DMS79 treated with DMSO at 0.1 percent for 48 hours (cell line): ENCODE results near the gene ZNF518A.
"Not testable (repeated sequence)": the region's sequence is repeated elsewhere in the genome, so short reads cannot be mapped to it uniquely, and the experiment has no call there.

Source experiments
- DNase-seq: peaks from one replicate; lab custom pipeline; 2025; lab: John Stamatoyannopoulos, UW

ZNF518A gene

GRCh38 chr10:96133135-96133534 lies 3.0 kb downstream of the ZNF518A start:
- DNase-seq, result no peak

GRCh38 chr10:96136810-96137209 lies 6.7 kb downstream of the ZNF518A start:
- DNase-seq, result no peak

- DNase-seq, result no peak
Measured at GRCh38 chr10:96137567-96137966, 7.5 kb downstream of the ZNF518A start.

- no peak for DNase-seq
Measured at GRCh38 chr10:96138102-96138501, 8.0 kb downstream of the ZNF518A start.

GRCh38 chr10:96152437-96152836 lies 22.3 kb downstream of the ZNF518A start:
- DNase-seq, result no peak

GRCh38 chr10:96153070-96153469 lies 23.0 kb downstream of the ZNF518A start:
- no peak for DNase-seq

GRCh38 chr10:96165726-96166125 lies 35.6 kb downstream of the ZNF518A start:
- DNase-seq, result no peak

- no peak for DNase-seq
Measured at GRCh38 chr10:96168546-96168945, 38.4 kb downstream of the ZNF518A start.

GRCh38 chr10:96170230-96170629 lies 40.1 kb downstream of the ZNF518A start:
- no peak for DNase-seq

- no peak for DNase-seq
Measured at GRCh38 chr10:96172666-96173065, 42.6 kb downstream of the ZNF518A start.

- DNase-seq, result no peak
Measured at GRCh38 chr10:96176985-96177384, 46.9 kb downstream of the ZNF518A start.

- DNase-seq, result no peak
Measured at GRCh38 chr10:96188421-96188820, 58.3 kb downstream of the ZNF518A start.

- DNase-seq, result no peak
Measured at GRCh38 chr10:96188916-96189315, 58.8 kb downstream of the ZNF518A start.

GRCh38 chr10:96189505-96189904 lies 59.4 kb downstream of the ZNF518A start:
- not testable (repeated sequence) for DNase-seq

GRCh38 chr10:96201525-96201924 lies 71.4 kb downstream of the ZNF518A start:
- DNase-seq, result no peak

GRCh38 chr10:96205580-96205979 lies 75.5 kb downstream of the ZNF518A start:
- DNase-seq, result no peak

- DNase-seq, result no peak
Measured at GRCh38 chr10:96208271-96208670, 78.2 kb downstream of the ZNF518A start.

- DNase-seq, result no peak
Measured at GRCh38 chr10:96208946-96209345, 78.8 kb downstream of the ZNF518A start.

GRCh38 chr10:96211764-96212163 lies 81.7 kb downstream of the ZNF518A start:
- no peak for DNase-seq

- DNase-seq, result no peak
Measured at GRCh38 chr10:96212911-96213310, 82.8 kb downstream of the ZNF518A start.
